Hindlimb muscle (tissue), 1 donor: ENCODE results near the gene SLC4A1AP. TPM values are rescaled to one million over a fixed set of nuclear protein-coding genes. Genes with fewer than 3 reads are reported as not detected.
A peak's percentile ranks its signal among the peaks of the same experiment; 100 is the strongest.
"Not testable (repeated sequence)": the region's sequence is repeated elsewhere in the genome, so short reads cannot be mapped to it uniquely, and the experiment has no call there.

Source experiments
- DNase-seq: peaks from one replicate; pipeline ENCODE4 v3.0.0-alpha.2; 2013
- polyA plus RNA-seq: library from polyadenylated mRNA; unstranded; fragments of 120-200 nt; gene quantifications from one replicate; pipeline ENCODE4 v1.2.1, GENCODE V29; 2013; ENCODE audit not compliant: insufficient read length

Gene SLC4A1AP, protein sequence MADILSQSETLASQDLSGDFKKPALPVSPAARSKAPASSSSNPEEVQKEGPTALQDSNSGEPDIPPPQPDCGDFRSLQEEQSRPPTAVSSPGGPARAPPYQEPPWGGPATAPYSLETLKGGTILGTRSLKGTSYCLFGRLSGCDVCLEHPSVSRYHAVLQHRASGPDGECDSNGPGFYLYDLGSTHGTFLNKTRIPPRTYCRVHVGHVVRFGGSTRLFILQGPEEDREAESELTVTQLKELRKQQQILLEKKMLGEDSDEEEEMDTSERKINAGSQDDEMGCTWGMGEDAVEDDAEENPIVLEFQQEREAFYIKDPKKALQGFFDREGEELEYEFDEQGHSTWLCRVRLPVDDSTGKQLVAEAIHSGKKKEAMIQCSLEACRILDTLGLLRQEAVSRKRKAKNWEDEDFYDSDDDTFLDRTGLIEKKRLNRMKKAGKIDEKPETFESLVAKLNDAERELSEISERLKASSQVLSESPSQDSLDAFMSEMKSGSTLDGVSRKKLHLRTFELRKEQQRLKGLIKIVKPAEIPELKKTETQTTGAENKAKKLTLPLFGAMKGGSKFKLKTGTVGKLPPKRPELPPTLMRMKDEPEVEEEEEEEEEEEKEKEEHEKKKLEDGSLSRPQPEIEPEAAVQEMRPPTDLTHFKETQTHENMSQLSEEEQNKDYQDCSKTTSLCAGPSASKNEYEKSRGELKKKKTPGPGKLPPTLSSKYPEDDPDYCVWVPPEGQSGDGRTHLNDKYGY
- 24.6 TPM for polyA plus RNA-seq

GRCh38 chr2:27663285-27664153 is at the start of gene SLC4A1AP, which contains the start of gene SUPT7L:
Gene SLC4A1AP, plus strand, starts transcription at chr2:27663889. Its CDS starts 26 bp downstream, at chr2:27663915.
Gene SUPT7L, minus strand, starts transcription at chr2:27663614. Its CDS starts 1,422 bp downstream, at chr2:27662192.
- DNase-seq = peak; percentile 82

DNA sequence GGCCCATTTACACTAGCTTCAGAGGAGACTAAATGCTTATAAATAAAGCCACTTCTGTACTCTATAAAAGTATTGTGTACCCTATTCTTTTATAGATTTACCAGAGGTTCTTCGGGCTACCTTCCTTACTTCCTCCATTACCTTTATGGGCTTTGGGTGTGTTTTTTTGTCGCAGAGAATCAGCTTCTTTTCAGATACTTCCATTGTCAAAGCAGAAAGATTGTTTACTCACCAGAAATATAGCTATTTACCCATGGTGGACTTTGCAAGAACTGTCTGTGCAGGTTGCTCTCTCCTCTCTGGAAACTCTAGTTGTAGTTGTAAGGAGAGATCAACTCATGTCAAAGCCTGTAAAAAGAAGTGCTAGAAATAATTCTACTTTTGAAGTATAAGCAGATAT is 49.7 kb upstream of the SLC4A1AP start:
- no peak for DNase-seq

GRCh38 chr2:27615316-27615715 is 48.4 kb upstream of the SLC4A1AP start:
- no peak for DNase-seq

DNA sequence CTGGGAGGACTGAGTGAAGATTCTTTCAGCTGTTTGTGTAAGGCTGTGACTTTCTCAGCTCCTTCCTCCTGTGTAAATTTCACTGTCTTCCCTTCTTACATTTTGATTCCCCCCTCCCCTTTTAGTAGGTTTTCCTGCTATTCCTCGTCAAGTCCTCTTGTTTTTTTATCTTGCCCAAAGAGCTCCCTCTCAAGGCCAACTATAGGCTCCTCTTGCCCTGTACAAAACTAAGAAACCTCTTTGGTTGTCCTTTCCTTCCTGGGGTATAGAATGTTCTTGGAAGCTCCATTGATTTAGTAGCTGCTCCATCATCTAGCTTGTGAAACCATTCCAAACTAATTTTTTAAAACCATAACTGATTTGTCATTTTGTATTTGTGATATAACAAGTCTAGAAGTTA is 42.2 kb upstream of the SLC4A1AP start:
- no peak for DNase-seq

DNA sequence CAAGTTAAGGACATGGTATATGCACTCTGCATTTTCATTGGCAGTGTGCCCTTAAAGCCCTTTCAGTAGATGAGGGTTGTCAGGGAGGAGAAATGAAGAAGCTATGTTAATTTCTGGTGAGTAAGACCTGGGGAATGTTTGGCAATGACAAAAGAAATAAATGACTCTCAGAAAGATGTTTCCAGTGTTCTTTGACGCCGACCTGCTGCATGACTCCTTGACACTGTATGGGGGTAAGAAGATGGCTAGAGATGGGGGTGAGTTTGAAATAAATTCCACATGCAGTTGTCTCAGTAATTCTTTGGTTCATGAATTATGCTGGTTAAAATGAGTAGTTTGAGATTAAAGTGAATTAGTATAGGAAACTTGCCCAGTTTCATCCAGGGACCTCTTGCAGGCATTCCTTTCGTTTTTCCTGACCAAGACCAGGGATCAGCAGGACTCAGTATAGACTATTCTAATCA is 40.7 kb upstream of the SLC4A1AP start:
- no peak for DNase-seq

GRCh38 chr2:27624943-27625342 is 38.7 kb upstream of the SLC4A1AP start:
- no peak for DNase-seq

- DNase-seq = not testable (repeated sequence)
Observed at GRCh38 chr2:27626323-27626722, 37.4 kb upstream of the SLC4A1AP start.

DNA sequence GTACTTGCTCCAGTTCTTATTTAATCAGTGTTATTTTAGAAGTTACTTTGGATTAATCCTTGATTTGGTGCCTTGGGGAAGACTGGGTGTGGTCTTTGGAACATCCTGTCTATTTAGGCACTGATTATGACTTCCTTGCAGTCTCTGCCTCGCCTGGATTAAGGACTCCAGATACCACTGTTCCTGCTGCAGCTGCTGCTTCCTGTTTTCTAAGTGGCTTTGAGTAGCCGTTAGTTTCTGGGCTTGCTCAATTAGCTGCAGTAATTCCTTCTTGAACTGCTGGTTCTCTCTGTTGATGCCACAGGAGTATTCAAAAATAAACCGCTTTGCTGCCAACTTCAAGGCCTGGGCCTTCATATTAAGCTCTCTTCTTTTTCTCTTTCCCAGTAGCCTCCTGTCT is 36.8 kb upstream of the SLC4A1AP start:
- not testable (repeated sequence) for DNase-seq

DNA sequence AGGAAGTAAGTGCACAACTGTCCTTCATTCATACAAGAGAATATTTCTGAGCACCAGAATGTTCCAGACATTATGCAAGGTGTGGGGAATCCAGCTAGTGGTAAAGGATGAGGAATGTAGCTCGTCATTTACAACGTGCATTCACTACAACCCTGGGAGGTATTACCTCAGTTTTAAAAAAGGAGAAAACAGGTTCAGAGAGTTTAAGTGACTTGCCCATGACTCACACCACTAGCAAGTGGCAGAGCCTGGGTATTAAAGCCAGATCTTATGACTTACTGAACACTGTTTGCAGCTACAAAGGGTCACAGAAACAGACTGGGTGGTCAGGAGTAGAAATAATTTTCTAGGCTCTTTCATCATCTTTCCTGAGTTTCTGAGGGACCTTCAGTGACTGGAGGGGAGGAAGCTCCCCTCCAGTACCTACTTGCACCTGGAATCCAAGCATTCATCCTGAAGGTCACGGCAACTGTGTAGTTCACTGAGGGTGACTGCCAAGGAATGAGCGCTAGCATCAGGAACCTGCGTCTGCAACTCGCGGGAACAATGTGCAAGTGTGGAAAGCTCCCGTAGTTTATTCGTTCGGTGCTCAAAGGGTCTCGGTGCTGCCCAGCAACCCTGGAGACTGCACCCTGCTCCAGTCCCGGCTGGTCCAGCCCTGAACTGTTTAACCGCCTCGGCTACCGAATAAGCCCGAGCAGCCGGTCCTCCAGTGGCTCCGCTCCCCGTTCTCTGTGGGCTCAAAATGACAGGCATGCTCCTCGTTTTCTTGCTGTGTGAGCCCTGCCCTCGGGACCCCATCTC is 35.5 kb upstream of the SLC4A1AP start:
- no peak for DNase-seq

GRCh38 chr2:27628767-27629709 is 34.7 kb upstream of the SLC4A1AP start, which contains the start of the genes CCDC121 and GPN1:
Gene CCDC121, minus strand, starts transcription at chr2:27629012. Its CDS starts 1,213 bp downstream, at chr2:27627799.
Gene GPN1, plus strand, starts transcription at chr2:27629050. Its CDS starts 9 bp downstream, at chr2:27629059.
- DNase-seq = peak; percentile 84

DNA sequence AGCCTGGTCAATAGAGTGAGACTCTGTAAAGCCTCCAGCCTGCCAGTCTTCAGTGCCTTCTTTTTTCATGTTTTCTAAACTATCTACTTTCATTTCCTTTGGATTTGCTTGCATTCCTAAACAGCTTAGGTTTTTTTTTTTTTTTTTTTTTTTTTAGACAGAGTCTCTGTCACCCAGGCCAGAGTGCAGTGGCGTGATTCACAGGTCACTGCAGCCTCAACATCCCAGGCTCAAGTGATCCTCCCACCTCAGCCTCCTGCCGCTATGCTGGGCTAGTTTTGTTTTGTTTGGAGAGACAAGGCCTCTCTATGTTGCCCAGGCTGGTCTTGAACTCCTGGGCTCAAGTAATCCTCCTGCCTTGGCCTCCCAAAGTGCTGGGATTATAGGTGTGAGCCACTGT is 33.4 kb upstream of the SLC4A1AP start:
- DNase-seq = not testable (repeated sequence)

DNA sequence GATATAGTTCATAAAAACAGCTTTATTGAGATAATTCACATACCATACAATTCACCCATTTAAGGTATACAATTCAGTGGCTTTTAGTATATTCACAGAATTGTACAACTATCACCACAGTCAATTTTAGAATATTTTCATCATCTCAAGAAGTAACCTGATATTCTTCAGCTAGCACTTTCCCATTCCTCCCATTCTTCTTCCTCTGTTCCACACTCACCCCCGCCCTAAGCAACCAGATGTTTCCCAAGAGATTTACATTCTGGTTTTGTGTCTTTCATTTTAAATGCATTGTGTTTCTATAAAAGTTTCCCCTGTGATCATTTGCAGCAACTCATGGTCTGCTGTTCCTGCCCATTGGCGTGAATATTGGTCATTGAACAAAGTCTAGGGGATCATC is 29.4 kb upstream of the SLC4A1AP start:
- DNase-seq = no peak

DNA sequence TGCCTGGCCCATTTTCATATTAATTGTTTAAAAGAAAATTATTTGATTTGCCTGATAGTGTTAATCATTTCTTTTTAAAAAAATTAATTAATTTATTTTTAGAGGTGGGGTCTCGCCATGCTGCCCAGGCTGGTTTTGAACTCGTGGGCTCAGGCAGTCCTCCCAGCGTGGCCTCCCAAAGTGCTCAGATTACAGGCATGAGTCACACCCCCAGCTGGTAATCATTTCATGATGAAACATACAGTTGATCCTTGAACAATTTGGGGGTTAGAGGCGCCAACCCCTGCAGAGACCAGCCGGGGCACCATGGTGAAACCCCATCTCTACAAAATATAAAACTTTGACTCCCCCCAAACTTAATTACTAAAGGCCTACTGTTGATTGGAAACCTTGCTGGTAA is 26.9 kb upstream of the SLC4A1AP start:
- DNase-seq = no peak

DNA sequence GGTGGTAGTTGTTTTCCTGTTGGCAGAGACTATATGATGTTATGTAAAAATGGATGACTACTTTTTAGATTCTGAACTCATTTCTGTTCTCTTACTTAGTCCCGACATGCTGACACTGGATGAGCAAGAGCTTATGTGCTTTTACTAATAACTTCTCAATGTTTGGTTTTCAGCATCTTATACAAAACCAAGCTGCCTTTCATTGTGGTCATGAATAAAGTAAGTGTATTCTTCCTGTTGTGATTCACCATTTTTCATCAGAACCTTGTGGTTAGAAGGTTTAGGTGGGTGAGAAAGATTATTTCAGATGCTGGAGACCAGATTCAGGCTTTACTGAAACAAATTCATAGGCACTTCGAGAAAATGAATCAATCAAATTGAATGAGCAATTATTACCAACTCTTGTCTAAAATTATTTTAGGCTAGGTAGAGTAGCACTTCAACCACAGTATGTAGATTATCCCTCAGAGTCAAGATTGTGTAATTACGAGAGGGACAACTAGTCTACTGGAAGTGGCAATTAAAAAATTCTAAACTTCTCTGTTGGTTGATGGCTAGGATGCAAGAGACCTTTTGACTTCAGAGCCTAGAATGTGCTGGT is 25.6 kb upstream of the SLC4A1AP start:
- DNase-seq = no peak

- DNase-seq = no peak
Observed at GRCh38 chr2:27638709-27639108, 25.0 kb upstream of the SLC4A1AP start.

DNA sequence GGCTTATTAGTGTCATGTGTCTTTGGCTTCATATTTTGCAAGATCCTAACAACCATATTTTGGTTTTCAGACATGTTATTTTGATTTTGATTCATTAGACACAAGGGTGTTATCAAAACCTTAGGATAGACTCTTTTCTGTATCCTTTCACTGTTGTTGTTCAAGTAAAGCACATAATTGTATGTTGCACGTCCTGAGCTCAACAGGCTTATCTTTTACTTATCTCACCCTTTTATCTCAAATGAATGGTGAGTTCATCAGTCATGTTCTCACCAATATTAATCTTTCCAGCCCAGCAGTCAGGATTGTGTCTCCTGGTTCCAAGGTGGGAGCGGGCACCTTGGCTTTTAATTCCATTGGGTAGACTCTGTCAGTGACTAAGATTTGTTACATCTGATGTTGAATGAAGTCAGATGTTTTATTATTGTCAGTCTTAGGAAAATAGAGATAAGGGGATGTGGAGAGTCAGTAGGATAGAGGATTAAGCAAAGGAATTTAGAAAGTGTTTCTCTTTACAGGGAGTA is 22.9 kb upstream of the SLC4A1AP start:
- DNase-seq = no peak

DNA sequence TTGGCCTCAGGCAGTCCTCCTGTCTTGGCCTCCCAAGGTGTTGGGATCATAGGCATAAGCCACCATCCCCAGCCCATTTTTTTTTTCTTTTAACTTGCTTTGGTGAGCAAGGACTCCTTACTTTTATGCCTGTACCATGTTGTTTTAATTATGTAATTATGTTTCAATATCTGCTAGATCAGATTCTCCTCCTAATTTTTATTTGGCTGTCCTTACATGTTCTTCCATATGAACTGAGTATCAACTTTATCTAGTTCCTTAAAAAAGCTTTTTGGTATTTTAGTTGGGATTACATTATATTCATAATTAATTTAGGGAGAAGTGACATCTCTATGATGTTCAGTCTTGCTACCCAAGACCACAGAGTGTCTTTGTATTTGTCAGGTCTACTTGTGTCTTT is 18.5 kb upstream of the SLC4A1AP start:
- no peak for DNase-seq

DNA sequence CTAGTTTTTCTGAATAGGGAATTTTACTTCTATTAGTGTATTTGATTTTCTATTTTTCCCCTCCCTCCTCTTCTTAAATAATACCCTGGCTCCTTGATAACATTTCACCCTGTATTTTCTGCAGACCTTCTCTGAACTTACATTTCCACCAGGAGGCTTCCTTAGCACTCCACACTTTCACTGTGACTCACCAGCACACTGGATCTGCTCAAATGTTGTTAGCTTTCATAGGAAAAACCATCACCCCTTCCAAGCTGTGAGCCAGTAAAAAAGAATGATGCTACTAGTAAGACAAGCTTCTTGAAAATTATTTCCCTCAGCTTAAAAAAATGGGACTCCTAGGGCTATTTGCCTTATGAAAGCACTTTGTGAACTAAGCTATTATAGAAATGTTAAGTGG is 16.4 kb upstream of the SLC4A1AP start:
- DNase-seq = no peak

DNA sequence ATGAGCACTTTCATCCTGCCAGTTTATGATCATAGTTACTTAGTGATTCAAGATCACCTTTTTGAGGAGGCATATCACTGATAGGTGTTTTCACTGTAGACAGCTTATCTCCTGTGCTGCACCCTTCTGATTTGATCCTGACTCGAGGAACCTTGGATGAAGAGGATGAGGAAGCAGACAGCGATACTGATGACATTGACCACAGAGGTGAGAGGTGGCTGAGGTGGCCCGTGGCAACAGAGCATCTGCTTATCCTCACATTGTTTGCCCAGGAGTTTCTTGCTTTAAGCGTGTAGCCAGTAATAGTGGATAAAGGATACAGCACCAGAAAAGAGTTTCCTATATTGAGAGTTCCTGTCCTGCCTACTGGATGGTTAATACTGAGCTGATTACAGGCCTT is 16.0 kb upstream of the SLC4A1AP start:
- no peak for DNase-seq

- no peak for DNase-seq
Observed at GRCh38 chr2:27651056-27651455, 12.6 kb upstream of the SLC4A1AP start.
